GM12865 (cell line): ENCODE data around the gene CCSER1.

ENCODE experiments used
- DNase-seq: peaks from one replicate; pipeline ENCODE4 v3.0.0; 2010; ENCODE audit warnings: low read depth
- H3K4me3 ChIP-seq: 2 replicates; pipeline ENCODE4 v1.5.1; 2011; ENCODE audit warnings: mild to moderate bottlenecking, low read depth, low read length, control low read depth
- CTCF ChIP-seq: IDR thresholded peaks from 2 replicates; pipeline ENCODE4 v1.5.1; 2011; ENCODE audit warnings: low read length, control low read depth, low read depth, inconsistent platforms; ENCODE audit not compliant: insufficient read depth; ENCODE audit errors: missing control alignments

Gene CCSER1

GRCh38 chr4:90570615-90571014, 443.4 kb downstream of the CCSER1 start:
- H3K4me3 ChIP-seq, result no peak overlapping the region
- no peak for DNase-seq
- no peak for TF ChIP-seq CTCF

GRCh38 chr4:90572996-90573395, 445.8 kb downstream of the CCSER1 start:
- no peak for DNase-seq
- TF ChIP-seq CTCF, result no peak

GRCh38 chr4:90575371-90575770, 448.2 kb downstream of the CCSER1 start:
- H3K4me3 ChIP-seq, result no peak overlapping the region
- DNase-seq, result no peak
- TF ChIP-seq CTCF, result no peak

More at GRCh38 chr4:90572996-90573395, 445.8 kb downstream of the CCSER1 start:
- H3K4me3 ChIP-seq, result no peak overlapping the region

GRCh38 chr4:90580326-90580725, 453.1 kb downstream of the CCSER1 start:
- DNase-seq, result no peak
- no peak for TF ChIP-seq CTCF
- no peak overlapping the region for H3K4me3 ChIP-seq

GRCh38 chr4:90582087-90582486, 454.9 kb downstream of the CCSER1 start:
- no peak overlapping the region for H3K4me3 ChIP-seq
- no peak for DNase-seq
- TF ChIP-seq CTCF, result no peak

GRCh38 chr4:90584051-90584450, 456.9 kb downstream of the CCSER1 start:
- no peak overlapping the region for H3K4me3 ChIP-seq

GRCh38 chr4:90585961-90586360, 458.8 kb downstream of the CCSER1 start:
- TF ChIP-seq CTCF, result no peak
- no peak for DNase-seq
- no peak overlapping the region for H3K4me3 ChIP-seq

More at GRCh38 chr4:90584051-90584450, 456.9 kb downstream of the CCSER1 start:
- TF ChIP-seq CTCF, result no peak
- DNase-seq, result no peak
